Hippocampal formation (tissue), 2 donors: Measurements from ENCODE around the gene USP6NL.
A peak's percentile ranks its signal among the peaks of the same experiment; 100 is the strongest.
"Not testable (repeated sequence)": the region's sequence is repeated elsewhere in the genome, so short reads cannot be mapped to it uniquely, and the experiment has no call there.

ENCODE experiments used
- DNase-seq, 2 donors: peaks; one replicate each; lab custom pipeline; 2025; lab: John Stamatoyannopoulos, UW

Gene USP6NL

GRCh38 chr10:11611248-11612020 lies at the start of gene USP6NL:
Gene USP6NL (minus strand): TSS chr10:11611650. CDS start chr10:11597634, 14,016 bp downstream.
- peak; percentile 68 to 78 for DNase-seq

DNA sequence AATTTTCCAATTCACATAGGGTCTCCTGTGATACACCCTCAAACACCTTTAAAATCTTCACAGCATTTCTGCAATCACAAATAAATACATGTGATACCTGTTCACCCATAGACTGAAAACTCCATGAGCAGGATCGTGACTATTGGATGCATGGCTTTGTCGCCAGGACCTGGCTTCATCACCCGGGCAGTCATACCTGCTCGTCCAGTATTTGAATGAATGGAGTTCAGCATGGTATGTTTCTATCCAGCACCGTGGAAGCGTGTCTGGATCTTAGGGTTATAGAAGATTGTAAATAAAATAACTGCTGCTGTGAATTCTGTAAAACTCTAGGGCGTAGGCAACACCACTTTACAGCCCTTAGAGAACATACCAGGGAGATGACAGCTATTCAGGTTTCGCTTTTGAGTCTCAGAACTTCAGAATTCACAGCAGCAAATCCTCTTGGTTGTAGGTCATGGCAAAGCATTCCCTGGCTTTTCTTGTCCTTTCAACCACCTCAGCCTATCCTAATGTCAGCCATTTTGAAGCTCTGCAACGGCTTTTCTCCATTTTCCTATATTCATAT lies 47.4 kb upstream of the USP6NL start:
- DNase-seq: no peak

DNA sequence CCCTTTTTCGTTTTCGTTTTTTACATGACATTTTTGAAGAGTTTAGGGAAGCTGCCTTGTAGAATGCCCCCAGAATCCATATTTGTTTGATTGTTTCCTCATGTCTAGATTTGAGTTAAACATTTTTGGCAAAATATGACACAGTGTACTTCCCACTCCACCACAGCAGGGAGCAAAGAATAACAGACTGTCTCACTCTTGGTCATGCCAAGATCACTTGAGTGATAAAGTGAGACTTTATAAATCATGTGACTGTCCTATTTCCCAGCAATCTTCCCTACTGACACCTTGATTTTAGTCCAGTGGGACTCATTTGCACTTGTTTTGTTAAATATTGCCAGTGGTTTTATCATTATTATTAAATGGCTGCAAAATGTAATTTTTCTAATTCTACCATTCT lies 44.4 kb upstream of the USP6NL start:
- no peak for DNase-seq

- DNase-seq: no peak
Measured at GRCh38 chr10:11654659-11655058, 43.2 kb upstream of the USP6NL start.

GRCh38 chr10:11653758-11654471 lies 42.5 kb upstream of the USP6NL start:
- no peak for DNase-seq

GRCh38 chr10:11647676-11648075 lies 36.2 kb upstream of the USP6NL start:
- no peak for DNase-seq

GRCh38 chr10:11646450-11646849 lies 35.0 kb upstream of the USP6NL start:
- no peak for DNase-seq

DNA sequence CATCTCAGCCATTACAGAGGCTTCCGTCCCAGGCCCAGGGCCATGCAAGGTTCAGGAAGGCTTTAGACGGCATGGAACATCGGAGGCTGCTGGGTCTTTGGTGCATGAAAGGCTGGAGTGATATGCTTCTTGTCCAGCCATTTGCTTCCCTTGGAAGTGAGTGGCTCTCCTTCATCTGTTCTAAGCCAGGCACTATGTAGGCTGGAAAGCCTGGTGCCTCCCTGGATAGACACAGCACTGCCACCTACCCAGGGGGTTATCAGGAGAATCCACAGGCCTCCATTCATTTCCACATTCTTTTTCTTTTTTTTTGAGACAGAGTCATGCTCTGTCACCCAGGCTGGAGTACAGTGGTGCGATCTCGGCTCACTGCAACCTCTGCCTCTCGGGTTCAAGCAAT lies 31.6 kb upstream of the USP6NL start:
- no peak for DNase-seq

DNA sequence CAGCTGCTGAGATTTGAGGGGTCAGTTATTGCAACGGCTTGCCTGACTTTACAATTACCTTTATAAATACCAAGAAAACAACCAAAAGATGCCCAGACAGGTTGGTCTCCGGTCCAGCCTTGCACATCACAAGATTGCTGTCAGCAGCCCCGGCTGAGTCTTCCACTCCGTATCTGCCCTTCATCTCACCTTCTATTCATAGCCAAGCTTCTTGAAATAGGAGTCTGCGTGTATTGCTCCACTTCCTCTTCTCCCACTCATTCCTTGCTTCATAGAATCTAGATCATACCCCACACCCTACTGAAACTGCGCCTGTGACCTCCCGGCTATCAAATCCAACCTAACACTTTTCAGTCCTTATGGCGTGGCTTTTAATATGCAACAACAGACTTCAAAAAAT lies 31.1 kb upstream of the USP6NL start:
- DNase-seq: no peak

DNA sequence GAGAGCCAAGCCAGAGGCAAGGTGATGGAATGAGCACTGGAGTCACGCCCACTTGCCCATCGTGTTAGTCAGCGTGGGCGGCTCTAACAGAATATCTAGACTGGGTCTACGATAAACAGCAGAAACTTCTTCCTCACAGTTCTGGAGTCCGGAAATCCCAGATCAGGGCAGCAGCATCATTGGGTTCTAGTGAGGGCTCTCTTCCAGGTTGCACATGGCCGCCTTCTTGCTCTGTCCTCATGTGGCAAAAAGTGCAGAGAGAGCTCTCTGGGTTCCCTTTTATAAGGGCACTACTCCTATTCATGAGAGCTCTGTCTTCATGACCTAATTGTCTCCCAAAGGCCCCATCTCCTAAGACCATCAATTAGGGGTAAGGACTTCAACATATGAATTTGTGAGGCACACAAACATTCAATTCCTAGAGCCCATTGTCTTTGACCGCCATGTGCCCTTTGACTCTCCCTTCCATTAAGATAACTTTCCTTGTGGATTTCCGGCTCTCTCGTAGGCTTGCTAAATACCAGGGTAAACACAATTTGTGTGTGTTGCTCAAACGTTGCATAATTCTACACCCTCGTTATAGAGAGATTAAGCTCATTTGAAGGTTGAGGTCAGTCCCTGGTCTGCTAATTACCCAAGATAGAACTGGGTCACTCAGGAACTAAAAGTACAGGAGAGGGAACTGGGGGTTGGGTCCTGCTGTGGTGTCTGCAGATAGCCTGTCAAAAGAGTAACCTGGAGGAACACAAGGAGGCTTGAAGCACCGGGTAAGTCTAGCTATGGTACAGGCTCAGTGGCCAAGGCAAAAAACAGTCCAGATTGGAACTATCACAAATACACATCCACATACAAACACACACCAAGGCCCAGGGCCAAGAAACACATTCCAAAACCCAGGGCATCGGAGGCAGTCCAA lies 28.7 kb upstream of the USP6NL start:
- no peak for DNase-seq

DNA sequence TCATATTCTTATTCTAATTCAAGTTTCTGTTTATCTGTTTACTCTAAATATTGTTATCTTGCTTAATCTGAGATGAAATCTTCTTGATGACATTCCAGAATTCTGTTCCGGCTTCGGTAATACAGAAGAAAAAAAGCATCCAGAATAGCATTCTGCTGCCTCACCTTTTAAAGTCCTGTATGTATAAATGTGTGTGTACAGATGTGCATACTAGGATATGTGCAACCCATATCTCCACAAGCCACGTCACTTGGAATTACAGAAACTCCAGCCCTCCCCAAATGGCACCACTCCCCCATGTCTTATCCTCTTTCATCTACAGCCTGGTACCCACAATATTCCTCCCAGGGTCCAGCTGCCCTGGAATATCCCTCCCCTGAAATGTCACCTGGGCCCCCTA lies 27.9 kb upstream of the USP6NL start:
- DNase-seq: no peak

- no peak for DNase-seq
Measured at GRCh38 chr10:11638055-11638698, 26.7 kb upstream of the USP6NL start.

GRCh38 chr10:11636697-11637303 lies 25.4 kb upstream of the USP6NL start:
- no peak for DNase-seq

GRCh38 chr10:11631890-11632587 lies 20.6 kb upstream of the USP6NL start:
- no peak for DNase-seq

DNA sequence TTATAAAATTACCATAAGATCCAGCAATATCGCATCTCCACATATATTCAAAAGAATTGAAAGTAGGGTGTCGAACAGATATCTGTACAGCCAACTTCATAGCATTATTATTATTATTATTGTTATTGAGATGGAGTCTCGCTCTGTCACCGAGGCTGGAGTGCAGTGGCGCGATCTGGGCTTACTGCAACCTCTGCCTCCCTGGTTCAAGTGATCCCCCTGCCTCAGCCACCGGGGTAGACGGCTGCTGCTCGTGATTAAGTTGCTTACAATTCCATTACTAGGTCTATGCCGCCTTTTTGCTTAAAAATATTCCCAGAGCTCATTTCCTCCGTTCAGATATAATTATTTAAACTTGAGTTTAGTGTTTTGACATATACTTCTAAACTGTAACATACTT lies 19.8 kb upstream of the USP6NL start:
- DNase-seq: no peak

DNA sequence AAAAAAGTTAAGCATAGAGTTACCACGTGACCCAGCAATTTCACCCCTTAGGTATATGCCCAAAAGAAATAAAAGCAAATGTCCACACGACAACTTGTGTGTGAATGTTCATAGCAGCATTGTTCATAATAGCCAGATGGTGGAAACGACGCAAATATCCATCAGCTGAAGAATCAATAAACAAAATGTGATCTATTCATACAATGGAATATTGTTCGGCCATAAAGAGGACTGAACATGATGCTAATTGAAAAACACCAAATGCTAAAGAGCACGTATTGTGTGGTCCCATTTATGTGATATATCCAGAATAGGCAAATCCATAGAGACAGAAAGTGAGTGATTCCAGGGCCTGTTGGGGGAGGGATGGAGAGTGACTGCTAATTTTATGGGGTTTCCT lies 18.3 kb upstream of the USP6NL start:
- DNase-seq: no peak

DNA sequence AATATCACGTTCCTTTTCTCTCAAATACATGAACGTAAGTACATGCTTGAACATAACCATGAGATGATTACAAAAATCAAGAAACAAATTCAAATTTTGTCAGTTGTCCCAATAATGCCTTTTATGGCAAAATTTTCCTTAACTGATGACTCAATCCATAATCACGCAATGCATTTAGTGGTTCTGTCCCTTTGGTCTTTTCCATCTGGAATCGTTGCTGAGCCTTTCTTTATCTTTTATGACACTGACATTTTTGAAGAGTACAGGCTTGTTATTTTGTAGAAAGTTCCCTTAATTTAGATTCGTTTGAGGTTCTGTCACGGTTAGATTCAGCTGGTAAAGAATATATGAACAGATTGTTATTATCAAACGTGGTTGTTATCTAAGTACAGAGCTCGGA lies 16.5 kb upstream of the USP6NL start:
- DNase-seq: not testable (repeated sequence)

DNA sequence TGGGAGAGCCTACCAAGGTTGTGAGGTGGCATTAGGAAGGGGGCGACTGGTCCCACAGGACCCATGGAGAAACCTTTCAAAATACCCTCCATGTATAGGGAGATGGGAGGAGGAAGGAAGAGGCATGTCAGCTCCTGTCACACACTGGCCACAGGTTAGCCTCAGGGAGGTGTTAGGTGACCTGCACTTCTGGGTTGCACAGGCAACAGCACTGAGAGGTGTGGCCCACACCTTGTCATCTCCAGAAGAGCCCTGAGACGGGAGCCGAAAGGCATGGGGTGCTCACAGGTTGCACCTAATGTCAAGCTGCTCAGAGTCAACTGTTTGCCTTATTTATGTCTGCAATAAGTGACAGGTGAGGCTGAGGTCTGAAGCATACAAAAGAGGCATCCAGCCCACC lies 14.6 kb upstream of the USP6NL start:
- no peak for DNase-seq

- no peak for DNase-seq
Measured at GRCh38 chr10:11625019-11625735, 13.7 kb upstream of the USP6NL start.

GRCh38 chr10:11617233-11617632 lies 5.8 kb upstream of the USP6NL start:
- no peak for DNase-seq
